Activated CD4-positive, alpha-beta T cell treated with anti-CD3 and anti-CD28 coated beads, Interleukin-2, amount 10 ng/mL, durations not matched to agents 24 days and 14 days (primary cell): Measurements from ENCODE around the gene SLC25A30. TPM values are rescaled to one million over a fixed set of nuclear protein-coding genes. Genes with fewer than 3 reads are reported as not detected.

Source experiments
- DNase-seq: peaks from one replicate; pipeline ENCODE4 v3.0.0; 2022
- H3K27ac Mint-ChIP-seq: one replicate; pipeline ENCODE4 v1.8.0; 2022; ENCODE audit warnings: mild to moderate bottlenecking, mixed read lengths
- H3K27me3 Mint-ChIP-seq: one replicate; pipeline ENCODE4 v1.8.0; 2022; ENCODE audit warnings: mixed read lengths
- H3K36me3 Mint-ChIP-seq: one replicate; pipeline ENCODE4 v1.8.0; 2022; ENCODE audit warnings: low read depth, mild to moderate bottlenecking, mixed read lengths
- H3K4me1 Mint-ChIP-seq: one replicate; pipeline ENCODE4 v1.8.0; 2021; ENCODE audit warnings: mixed read lengths
- H3K4me3 Mint-ChIP-seq: one replicate; pipeline ENCODE4 v1.8.0; 2022; ENCODE audit warnings: mild to moderate bottlenecking, moderate library complexity, mixed read lengths
- H3K9me3 Mint-ChIP-seq: one replicate; pipeline ENCODE4 v1.8.0; 2021; ENCODE audit warnings: mixed read lengths
- intact Hi-C: fragments of 100-400 bp; cut with micrococcal nuclease; formaldehyde crosslinking; loops from one replicate; pipeline ENCODE4 v1.15.1; 2023
- total RNA-seq: library from RNA; stranded (reverse); gene quantifications from 2 replicates; pipeline ENCODE4 v1.2.3, GENCODE V29; 2022

Gene SLC25A30
- 12.9 and 14.2 TPM in 2 replicates for total RNA-seq

- peak within 1 kb of the TSS; percentile 94 for H3K27ac Mint-ChIP-seq
- peak within 1 kb of the TSS; percentile 96 for H3K4me3 Mint-ChIP-seq
- peaks cover 19% of the 10 kb centered on the region for H3K4me1 Mint-ChIP-seq
- no peaks in the 10 kb centered on the region for H3K36me3 Mint-ChIP-seq
- H3K9me3 Mint-ChIP-seq = no peaks in the 10 kb centered on the region
- intact Hi-C loops = loop anchor here (1.0 to 2.0 kb wide), 5 partner anchors 21 to 77 kb away; partner anchors contain the start of genes COG3 and TPT1
- peak; percentile 96 for DNase-seq
- H3K27me3 Mint-ChIP-seq = peaks cover 1% of the 10 kb centered on the region
Observed at GRCh38 chr13:45417790-45418534, at the start of gene SLC25A30. Gene SLC25A30 (minus strand): TSS chr13:45418373. CDS start chr13:45411425, 6,948 bp downstream.

- Mint-ChIP-seq H3K4me1 (peaks cover 40% of the 10 kb centered on the region), H3K4me3 (peak overlapping the region; percentile 91), H3K27ac (peak overlapping the region; percentile 67), H3K9me3 (peaks cover 3% of the 10 kb centered on the region), H3K36me3 (peaks cover 28% of the 10 kb centered on the region), H3K27me3 (peaks cover 2% of the 10 kb centered on the region)
- intact Hi-C loops = no loop called here
- no peak for DNase-seq
Observed at GRCh38 chr13:45466359-45466758, 48.2 kb upstream of the SLC25A30 start.

- peak; percentile 99 for DNase-seq
- peaks cover 18% of the 10 kb centered on the region for H3K36me3 Mint-ChIP-seq
- peaks cover 37% of the 10 kb centered on the region for H3K4me1 Mint-ChIP-seq
- peak within 1 kb of the TSS; percentile 91 for H3K4me3 Mint-ChIP-seq
- peaks cover 3% of the 10 kb centered on the region for H3K9me3 Mint-ChIP-seq
- intact Hi-C loops = loop anchor here (1.0 to 2.0 kb wide), 5 partner anchors 24 to 124 kb away; partner anchors contain the start of genes SLC25A30 and TPT1
- H3K27me3 Mint-ChIP-seq = peaks cover 2% of the 10 kb centered on the region
- peak within 1 kb of the TSS; percentile 86 for H3K27ac Mint-ChIP-seq
Observed at GRCh38 chr13:45464687-45465453, 46.7 kb upstream of the SLC25A30 start, which contains the start of gene COG3. Gene COG3 (plus strand): TSS chr13:45464939. CDS start chr13:45465037, 98 bp downstream.

- Mint-ChIP-seq H3K4me3 (peak overlapping the region; percentile 91), H3K36me3 (peaks cover 17% of the 10 kb centered on the region), H3K27me3 (peaks cover 2% of the 10 kb centered on the region), H3K9me3 (peaks cover 6% of the 10 kb centered on the region), H3K4me1 (peaks cover 34% of the 10 kb centered on the region), H3K27ac (peak overlapping the region; percentile 86)
- DNase-seq = peak; percentile 66
- intact Hi-C loops = loop anchor here (1.0 to 2.0 kb wide), 5 partner anchors 23 to 123 kb away; partner anchors contain the start of genes SLC25A30 and TPT1
Observed at GRCh38 chr13:45464141-45464686, 46.0 kb upstream of the SLC25A30 start.

GRCh38 chr13:45456196-45456972 lies 38.2 kb upstream of the SLC25A30 start:
- Mint-ChIP-seq H3K27me3 (peaks cover under 1% of the 10 kb centered on the region), H3K36me3 (peaks cover 2% of the 10 kb centered on the region), H3K4me1 (peaks cover under 1% of the 10 kb centered on the region), H3K9me3 (peaks cover 16% of the 10 kb centered on the region), H3K27ac (no peak overlapping the region), H3K4me3 (no peak overlapping the region)
- intact Hi-C loops = no loop called here
- no peak for DNase-seq

- H3K36me3 Mint-ChIP-seq = peaks cover 2% of the 10 kb centered on the region
- no peak overlapping the region for H3K27ac Mint-ChIP-seq
- no peak for DNase-seq
- H3K27me3 Mint-ChIP-seq = peaks cover 3% of the 10 kb centered on the region
- H3K4me1 Mint-ChIP-seq = no peaks in the 10 kb centered on the region
- no peak overlapping the region for H3K4me3 Mint-ChIP-seq
- H3K9me3 Mint-ChIP-seq = peaks cover 13% of the 10 kb centered on the region
- intact Hi-C loops = no loop called here
Observed at GRCh38 chr13:45454204-45454603, 36.0 kb upstream of the SLC25A30 start.

GRCh38 chr13:45451282-45451681 lies 33.1 kb upstream of the SLC25A30 start:
- H3K27ac Mint-ChIP-seq = no peak overlapping the region
- intact Hi-C loops = no loop called here
- H3K36me3 Mint-ChIP-seq = no peaks in the 10 kb centered on the region
- H3K4me1 Mint-ChIP-seq = no peaks in the 10 kb centered on the region
- H3K27me3 Mint-ChIP-seq = peaks cover 16% of the 10 kb centered on the region
- H3K4me3 Mint-ChIP-seq = no peak overlapping the region
- no peak for DNase-seq
- peaks cover 6% of the 10 kb centered on the region for H3K9me3 Mint-ChIP-seq

GRCh38 chr13:45448965-45449559 lies 30.9 kb upstream of the SLC25A30 start:
- DNase-seq = no peak
- Mint-ChIP-seq H3K27ac (no peak overlapping the region), H3K4me3 (no peak overlapping the region), H3K36me3 (no peaks in the 10 kb centered on the region), H3K4me1 (no peaks in the 10 kb centered on the region), H3K9me3 (no peaks in the 10 kb centered on the region), H3K27me3 (peaks cover 21% of the 10 kb centered on the region)
- intact Hi-C loops = no loop called here

GRCh38 chr13:45447050-45447661 lies 29.0 kb upstream of the SLC25A30 start:
- no peaks in the 10 kb centered on the region for H3K36me3 Mint-ChIP-seq
- no peak overlapping the region for H3K4me3 Mint-ChIP-seq
- H3K4me1 Mint-ChIP-seq = peaks cover under 1% of the 10 kb centered on the region
- peaks cover 24% of the 10 kb centered on the region for H3K27me3 Mint-ChIP-seq
- H3K9me3 Mint-ChIP-seq = peaks cover 5% of the 10 kb centered on the region
- intact Hi-C loops = no loop called here
- no peak for DNase-seq
- H3K27ac Mint-ChIP-seq = no peak overlapping the region

- DNase-seq = no peak
- Mint-ChIP-seq H3K4me3 (no peak overlapping the region), H3K4me1 (peaks cover 8% of the 10 kb centered on the region), H3K27me3 (peaks cover 24% of the 10 kb centered on the region), H3K36me3 (no peaks in the 10 kb centered on the region), H3K9me3 (peaks cover 5% of the 10 kb centered on the region), H3K27ac (no peak overlapping the region)
- intact Hi-C loops = no loop called here
Observed at GRCh38 chr13:45446181-45446580, 28.0 kb upstream of the SLC25A30 start.

- peaks cover 21% of the 10 kb centered on the region for H3K27me3 Mint-ChIP-seq
- H3K36me3 Mint-ChIP-seq = no peaks in the 10 kb centered on the region
- peaks cover 5% of the 10 kb centered on the region for H3K9me3 Mint-ChIP-seq
- no peak for DNase-seq
- H3K27ac Mint-ChIP-seq = no peak overlapping the region
- intact Hi-C loops = no loop called here
- no peak overlapping the region for H3K4me3 Mint-ChIP-seq
- peaks cover 10% of the 10 kb centered on the region for H3K4me1 Mint-ChIP-seq
Observed at GRCh38 chr13:45445053-45445452, 26.9 kb upstream of the SLC25A30 start.

- no peaks in the 10 kb centered on the region for H3K36me3 Mint-ChIP-seq
- H3K27ac Mint-ChIP-seq = peak overlapping the region; percentile 9
- peaks cover 8% of the 10 kb centered on the region for H3K27me3 Mint-ChIP-seq
- H3K4me1 Mint-ChIP-seq = peaks cover 10% of the 10 kb centered on the region
- intact Hi-C loops = loop anchor here (1.0 kb wide), 1 partner anchor 23 kb away; the partner anchor contains the start of gene COG3
- DNase-seq = no peak
- H3K9me3 Mint-ChIP-seq = peaks cover 5% of the 10 kb centered on the region
- no peak overlapping the region for H3K4me3 Mint-ChIP-seq
Observed at GRCh38 chr13:45441633-45442032, 23.5 kb upstream of the SLC25A30 start.
